GM12874 (cell line): ENCODE results near the gene FKBP2.

Experiments used
- CTCF ChIP-seq: IDR thresholded peaks from 2 replicates; pipeline ENCODE4 v1.5.1; 2011; ENCODE audit warnings: low read depth, mild to moderate bottlenecking, control low read depth, low read length, moderate library complexity; ENCODE audit not compliant: insufficient read depth

The FKBP2 gene

GRCh38 chr11:64240435-64241240 is at the start of gene FKBP2:
TSS of gene FKBP2 (plus strand) at chr11:64241095. CDS start at chr11:64242388, 1,293 bp downstream.
- TF ChIP-seq CTCF, result no peak

GRCh38 chr11:64192434-64192833 is 48.5 kb upstream of the FKBP2 start:
- TF ChIP-seq CTCF, result no peak

GRCh38 chr11:64196626-64197025 is 44.3 kb upstream of the FKBP2 start:
- no peak for TF ChIP-seq CTCF

GRCh38 chr11:64198511-64198910 is 42.4 kb upstream of the FKBP2 start:
- no peak for TF ChIP-seq CTCF

GRCh38 chr11:64201543-64201942 is 39.4 kb upstream of the FKBP2 start:
- no peak for TF ChIP-seq CTCF

- no peak for TF ChIP-seq CTCF
Observed at GRCh38 chr11:64202992-64203391, 37.9 kb upstream of the FKBP2 start.

GRCh38 chr11:64203421-64204079 is 37.3 kb upstream of the FKBP2 start:
- no peak for TF ChIP-seq CTCF
